Panc1 (cell line): ENCODE measurements around the gene TMEM87A.

ENCODE experiments used
- POLR2AphosphoS5 ChIP-seq: IDR thresholded peaks from 2 replicates; pipeline ENCODE4 v1.6.1; 2012; ENCODE audit warnings: mild to moderate bottlenecking, low read depth, low read length, moderate library complexity
- REST ChIP-seq, 2 experiments: IDR thresholded peaks; 2 replicates each; pipeline ENCODE4 v1.6.1; 2011 to 2012; ENCODE audit warnings: low read depth in 2 of 2, control low read depth in 1 of 2, low read length in 1 of 2, mild to moderate bottlenecking in 1 of 2, moderate library complexity in 1 of 2; ENCODE audit not compliant: insufficient read depth in 1 of 2
- SIN3A ChIP-seq: IDR thresholded peaks from 2 replicates; pipeline ENCODE4 v1.6.1; 2012; ENCODE audit warnings: low read depth, mild to moderate bottlenecking, low read length, moderate library complexity, borderline replicate concordance; ENCODE audit not compliant: insufficient read depth
- TCF7L2 ChIP-seq: IDR thresholded peaks from 2 replicates; pipeline ENCODE4 v1.6.1; 2011; ENCODE audit warnings: mild to moderate bottlenecking, low read depth, low read length, inconsistent platforms
- TF ChIP-seq, protein P1 (sequence below): fragments of 450-650 bp; IDR thresholded peaks from 2 replicates; pipeline ENCODE4 v1.5.1; 2017; ENCODE audit warnings: mild to moderate bottlenecking

DNA sequence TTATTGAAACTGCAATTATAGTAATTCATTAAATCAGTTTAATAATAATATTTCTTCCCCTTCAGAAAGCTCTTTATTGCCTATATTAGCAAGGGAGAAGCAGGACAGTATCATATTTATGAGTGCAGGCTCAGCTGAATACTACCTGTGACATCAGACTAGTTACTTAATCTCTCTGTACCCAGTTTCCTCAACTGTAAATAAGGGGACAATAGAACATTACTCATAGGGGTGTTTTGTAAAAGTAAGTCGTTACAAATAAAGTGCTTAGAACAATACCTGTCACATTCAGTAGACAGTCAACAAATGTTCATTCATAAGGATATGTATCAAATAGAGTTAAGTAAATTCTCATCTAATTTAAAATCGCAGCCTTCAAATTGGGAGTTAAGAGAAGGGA, 53.0 kb downstream of the TMEM87A start:
- TF ChIP-seq, protein P1, sequence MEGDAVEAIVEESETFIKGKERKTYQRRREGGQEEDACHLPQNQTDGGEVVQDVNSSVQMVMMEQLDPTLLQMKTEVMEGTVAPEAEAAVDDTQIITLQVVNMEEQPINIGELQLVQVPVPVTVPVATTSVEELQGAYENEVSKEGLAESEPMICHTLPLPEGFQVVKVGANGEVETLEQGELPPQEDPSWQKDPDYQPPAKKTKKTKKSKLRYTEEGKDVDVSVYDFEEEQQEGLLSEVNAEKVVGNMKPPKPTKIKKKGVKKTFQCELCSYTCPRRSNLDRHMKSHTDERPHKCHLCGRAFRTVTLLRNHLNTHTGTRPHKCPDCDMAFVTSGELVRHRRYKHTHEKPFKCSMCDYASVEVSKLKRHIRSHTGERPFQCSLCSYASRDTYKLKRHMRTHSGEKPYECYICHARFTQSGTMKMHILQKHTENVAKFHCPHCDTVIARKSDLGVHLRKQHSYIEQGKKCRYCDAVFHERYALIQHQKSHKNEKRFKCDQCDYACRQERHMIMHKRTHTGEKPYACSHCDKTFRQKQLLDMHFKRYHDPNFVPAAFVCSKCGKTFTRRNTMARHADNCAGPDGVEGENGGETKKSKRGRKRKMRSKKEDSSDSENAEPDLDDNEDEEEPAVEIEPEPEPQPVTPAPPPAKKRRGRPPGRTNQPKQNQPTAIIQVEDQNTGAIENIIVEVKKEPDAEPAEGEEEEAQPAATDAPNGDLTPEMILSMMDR, result no peak
- no peak for TF ChIP-seq SIN3A
- TF ChIP-seq POLR2AphosphoS5, result no peak
- TF ChIP-seq REST (IDR thresholded peaks at IDR 0.05; ENCODE audit: insufficient read depth in 1 of 2, low read depth in 2 of 2, low read length in 1 of 2), result no peak
- TF ChIP-seq TCF7L2, result no peak
